Measurements from ENCODE around the gene GCC2. TPM values are rescaled to one million over a fixed set of nuclear protein-coding genes. Genes with fewer than 3 reads are reported as not detected.

The GCC2 gene
- total and polyA plus RNA-seq, 2 of the 13 experiments (the other 11 are each of a cell fraction or from before 2014, with no cell fraction given), result 17.6 to 22.5 TPM

DNA sequence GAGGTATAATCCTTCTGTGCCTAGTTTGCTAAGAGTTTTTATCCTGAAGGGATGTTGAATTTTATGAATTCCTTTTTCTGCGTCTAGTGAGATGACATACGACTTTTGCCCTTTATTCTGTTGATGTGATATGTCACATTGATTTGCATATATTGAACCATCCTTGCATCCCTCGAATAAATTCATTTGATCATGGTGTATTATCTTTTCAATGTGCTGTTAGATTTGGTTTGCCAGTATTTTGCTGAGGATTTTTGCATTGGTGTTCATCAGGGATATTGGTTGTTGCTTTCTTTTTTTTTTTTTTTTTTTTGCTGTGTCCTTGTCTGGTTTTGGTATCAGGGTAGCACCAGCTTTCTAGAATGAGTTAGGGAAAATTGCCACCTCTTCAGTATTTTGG is 9.1 kb downstream of the GCC2 start:
- no TSS peak for BruUV-seq (replicated peaks)
- no peak for ATAC-seq
- 97% methylated on average over 3 of the region's 3 CpGs for WGBS (ENCODE audit: low lambda C conversion rate)
- Histone ChIP-seq H3K36me3 (replicated peaks in 1 of 2; ENCODE audit: control insufficient read depth in 1 of 2, insufficient read depth in 2 of 2, low read length in 2 of 2) (peaks cover 8 to 69% of the 10 kb centered on the region in 2 experiments; a peak in 4 of 5 replicates), H3K27ac (ENCODE audit: extremely low read length, insufficient read depth, low read length) (no peak overlapping the region), H2AFZ (ENCODE audit: low read length) (no peak overlapping the region), H4K20me1 (ENCODE audit: insufficient read depth, low read length) (no peaks in the 10 kb centered on the region), H3K4me3 (replicated peaks in 1 of 3; ENCODE audit: insufficient read depth in 1 of 3, low read depth in 2 of 3, low read length in 3 of 3) (no peak overlapping the region), H3K27me3 (ENCODE audit: control insufficient read depth in 1 of 2, insufficient read depth in 2 of 2, low read length in 2 of 2) (no peaks in the 10 kb centered on the region), H3K4me2 (ENCODE audit: low read depth, low read length) (no peak overlapping the region), H3K79me2 (ENCODE audit: insufficient read depth, low read length) (peaks cover 34% of the 10 kb centered on the region), H3K9me3 (ENCODE audit: low read length) (no peaks in the 10 kb centered on the region), H3K9ac (ENCODE audit: insufficient read depth, low read depth, low read length) (no peak overlapping the region), H3K4me1 (ENCODE audit: insufficient read depth, low read length) (no peaks in the 10 kb centered on the region)
- ChIA-PET CTCF (ENCODE audit: low intra/inter-chr PET ratio, low total read pairs) (no interaction called here), POLR2A (no interaction called here)
- in situ Hi-C loops (cut with HindIII; ENCODE audit: extremely low pct_ligation_motif_present, low pct_unique_long_range_greater_than_20kb), result no loop called here
- no peak for FAIRE-seq
- intact Hi-C loops (cut with micrococcal nuclease; ENCODE audit: unreplicated experiment), result no loop called here
- TF ChIP-seq, protein P1, sequence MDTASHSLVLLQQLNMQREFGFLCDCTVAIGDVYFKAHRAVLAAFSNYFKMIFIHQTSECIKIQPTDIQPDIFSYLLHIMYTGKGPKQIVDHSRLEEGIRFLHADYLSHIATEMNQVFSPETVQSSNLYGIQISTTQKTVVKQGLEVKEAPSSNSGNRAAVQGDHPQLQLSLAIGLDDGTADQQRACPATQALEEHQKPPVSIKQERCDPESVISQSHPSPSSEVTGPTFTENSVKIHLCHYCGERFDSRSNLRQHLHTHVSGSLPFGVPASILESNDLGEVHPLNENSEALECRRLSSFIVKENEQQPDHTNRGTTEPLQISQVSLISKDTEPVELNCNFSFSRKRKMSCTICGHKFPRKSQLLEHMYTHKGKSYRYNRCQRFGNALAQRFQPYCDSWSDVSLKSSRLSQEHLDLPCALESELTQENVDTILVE (CRISPR knock-in tag; IDR thresholded peaks at IDR 0.05), result no peak
- TF ChIP-seq, protein P2, sequence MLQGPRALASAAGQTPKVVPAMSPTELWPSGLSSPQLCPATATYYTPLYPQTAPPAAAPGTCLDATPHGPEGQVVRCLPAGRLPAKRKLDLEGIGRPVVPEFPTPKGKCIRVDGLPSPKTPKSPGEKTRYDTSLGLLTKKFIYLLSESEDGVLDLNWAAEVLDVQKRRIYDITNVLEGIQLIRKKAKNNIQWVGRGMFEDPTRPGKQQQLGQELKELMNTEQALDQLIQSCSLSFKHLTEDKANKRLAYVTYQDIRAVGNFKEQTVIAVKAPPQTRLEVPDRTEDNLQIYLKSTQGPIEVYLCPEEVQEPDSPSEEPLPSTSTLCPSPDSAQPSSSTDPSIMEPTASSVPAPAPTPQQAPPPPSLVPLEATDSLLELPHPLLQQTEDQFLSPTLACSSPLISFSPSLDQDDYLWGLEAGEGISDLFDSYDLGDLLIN (CRISPR knock-in tag; IDR thresholded peaks at IDR 0.05; ENCODE audit: borderline replicate concordance), result no peak
- TF ChIP-seq ZBTB3 (CRISPR knock-in tag; IDR thresholded peaks at IDR 0.05; ENCODE audit: borderline replicate concordance, low read depth) (no peak), MTF2 (CRISPR knock-in tag; IDR thresholded peaks at IDR 0.05; ENCODE audit: borderline replicate concordance) (no peak), SIN3B (IDR thresholded peaks at IDR 0.05; ENCODE audit: low read length) (no peak), GFI1 (CRISPR knock-in tag; IDR thresholded peaks at IDR 0.05; ENCODE audit: borderline replicate concordance) (no peak), ZEB1 (IDR thresholded peaks at IDR 0.05; ENCODE audit: insufficient replicate concordance, low read depth) (no peak), ERF (CRISPR knock-in tag; IDR thresholded peaks at IDR 0.05) (no peak), ZNF160 (CRISPR knock-in tag; IDR thresholded peaks at IDR 0.05) (no peak)
- TF ChIP-seq, protein P3, sequence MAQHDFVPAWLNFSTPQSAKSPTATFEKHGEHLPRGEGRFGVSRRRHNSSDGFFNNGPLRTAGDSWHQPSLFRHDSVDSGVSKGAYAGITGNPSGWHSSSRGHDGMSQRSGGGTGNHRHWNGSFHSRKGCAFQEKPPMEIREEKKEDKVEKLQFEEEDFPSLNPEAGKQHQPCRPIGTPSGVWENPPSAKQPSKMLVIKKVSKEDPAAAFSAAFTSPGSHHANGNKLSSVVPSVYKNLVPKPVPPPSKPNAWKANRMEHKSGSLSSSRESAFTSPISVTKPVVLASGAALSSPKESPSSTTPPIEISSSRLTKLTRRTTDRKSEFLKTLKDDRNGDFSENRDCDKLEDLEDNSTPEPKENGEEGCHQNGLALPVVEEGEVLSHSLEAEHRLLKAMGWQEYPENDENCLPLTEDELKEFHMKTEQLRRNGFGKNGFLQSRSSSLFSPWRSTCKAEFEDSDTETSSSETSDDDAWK (CRISPR knock-in tag; IDR thresholded peaks at IDR 0.05), result no peak
- TF ChIP-seq, protein P4, sequence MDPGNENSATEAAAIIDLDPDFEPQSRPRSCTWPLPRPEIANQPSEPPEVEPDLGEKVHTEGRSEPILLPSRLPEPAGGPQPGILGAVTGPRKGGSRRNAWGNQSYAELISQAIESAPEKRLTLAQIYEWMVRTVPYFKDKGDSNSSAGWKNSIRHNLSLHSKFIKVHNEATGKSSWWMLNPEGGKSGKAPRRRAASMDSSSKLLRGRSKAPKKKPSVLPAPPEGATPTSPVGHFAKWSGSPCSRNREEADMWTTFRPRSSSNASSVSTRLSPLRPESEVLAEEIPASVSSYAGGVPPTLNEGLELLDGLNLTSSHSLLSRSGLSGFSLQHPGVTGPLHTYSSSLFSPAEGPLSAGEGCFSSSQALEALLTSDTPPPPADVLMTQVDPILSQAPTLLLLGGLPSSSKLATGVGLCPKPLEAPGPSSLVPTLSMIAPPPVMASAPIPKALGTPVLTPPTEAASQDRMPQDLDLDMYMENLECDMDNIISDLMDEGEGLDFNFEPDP (CRISPR knock-in tag; conservative IDR thresholded peaks at IDR 0.05), result no peak
- DNase-seq (ENCODE audit: low spot score), result no peak
